Esophagus muscularis mucosa (tissue), 4 donors: ENCODE results near the gene RPL28. TPM values are rescaled to one million over a fixed set of nuclear protein-coding genes. Genes with fewer than 3 reads are reported as not detected.

Experiments used
- DNase-seq: peaks from one replicate; pipeline ENCODE4 v3.0.0-alpha.2; 2017; ENCODE audit errors: extremely low spot score
- H3K27ac ChIP-seq, 4 donors: fragments of 200-600 bp; sonication (generic); replicated peaks in 1 of 4; 1 replicate in 3 of 4; 2 replicates in 1 of 4; pipeline ENCODE4 v1.5.1; 2016 to 2019; ENCODE audit warnings: mild to moderate bottlenecking in 1 of 4
- H3K27me3 ChIP-seq, 4 donors: fragments of 200-600 bp; sonication (generic); one replicate each; pipeline versions ENCODE4 v1.5.1 to v1.6.0; 2016 to 2019
- H3K36me3 ChIP-seq, 4 donors: fragments of 200-600 bp; sonication (generic); one replicate each; pipeline ENCODE4 v1.5.1; 2016 to 2019
- H3K4me1 ChIP-seq, 4 donors: fragments of 200-600 bp; sonication (generic); one replicate each; pipeline ENCODE4 v1.5.1; 2016 to 2019
- H3K4me3 ChIP-seq, 4 donors: fragments of 200-600 bp; sonication (generic); 1 replicate in 2 of 4; 2 replicates in 2 of 4; pipeline ENCODE4 v1.5.1; 2016 to 2019; ENCODE audit warnings: mild to moderate bottlenecking in 4 of 4, moderate library complexity in 1 of 4
- H3K9me3 ChIP-seq, 4 donors: fragments of 200-600 bp; sonication (generic); 1 replicate in 3 of 4; 2 replicates in 1 of 4; pipeline ENCODE4 v1.5.1; 2016 to 2019
- CTCF ChIP-seq, 3 experiments: fragments of 200-600 bp in 2 of 3; fragments of 450-650 bp in 1 of 3; sonication (generic) in 2 of 3; IDR thresholded peaks; one replicate each; pipeline ENCODE4 v1.5.1; 2017 to 2019; ENCODE audit warnings: antibody characterized with exemption in 3 of 3, mild to moderate bottlenecking in 2 of 3, moderate library complexity in 1 of 3
- EP300 ChIP-seq: sonication (generic); formaldehyde crosslinking; IDR thresholded peaks from one replicate; pipeline ENCODE4 v1.6.1; 2017; ENCODE audit warnings: antibody characterized with exemption
- POLR2A ChIP-seq: fragments of 450-650 bp; IDR thresholded peaks from one replicate; pipeline ENCODE4 v1.6.1; 2017; ENCODE audit warnings: antibody characterized with exemption, moderate library complexity, mild to moderate bottlenecking, low read depth
- POLR2AphosphoS5 ChIP-seq, 2 donors: sonication (generic); formaldehyde crosslinking; IDR thresholded peaks; one replicate each; pipeline ENCODE4 v1.6.1; 2017; ENCODE audit warnings: antibody characterized with exemption in 2 of 2
- WGBS: methylation state at CpG from one replicate; pipeline ENCODE4 v1.1.5; 2018; 5-methylcytosine and 5-hydroxymethylcytosine counted together
- intact Hi-C: fragments of 100-400 bp; cut with DNase I; formaldehyde crosslinking; loops from one replicate; pipeline ENCODE4 v1.15.1; 2023
- total RNA-seq, 4 donors: library from RNA; depleted of rRNA; stranded (reverse); fragments of >200 nt; gene quantifications; one replicate each; pipeline versions ENCODE4 v1.1.0 to v1.2.1, GENCODE V29; 2016

Gene RPL28
- total RNA-seq, 4 donors from 2014 or later, result 263 to 419 (median 369) TPM

GRCh38 chr19:55379174-55379573 is 6.6 kb upstream of the RPL28 start:
- Histone ChIP-seq H3K4me1 (peaks cover 7 to 24% (median 21%) of the 10 kb centered on the region in 4 donors), H3K27ac (no peak overlapping the region), H3K27me3 (peaks cover 0 to 40% (median 27%) of the 10 kb centered on the region in 4 donors), H3K36me3 (no peaks in the 10 kb centered on the region), H3K4me3 (no peak overlapping the region), H3K9me3 (no peaks in the 10 kb centered on the region)
- 79% methylated on average over 6 of the region's 11 CpGs for WGBS
- TF ChIP-seq POLR2AphosphoS5 (IDR thresholded peaks at IDR 0.05), result no peak
- no peak for TF ChIP-seq POLR2A
- no peak for TF ChIP-seq EP300
- no peak for TF ChIP-seq CTCF (IDR thresholded peaks at IDR 0.05)
- intact Hi-C loops, result no loop called here
- DNase-seq, result no peak

GRCh38 chr19:55382013-55382412 is 3.7 kb upstream of the RPL28 start:
- no peak for DNase-seq
- Histone ChIP-seq H3K27me3 (peaks cover 0 to 11% (median 6%) of the 10 kb centered on the region in 4 donors), H3K4me1 (peaks cover 22 to 39% (median 35%) of the 10 kb centered on the region in 4 donors), H3K36me3 (peaks cover 0 to 6% (median 3%) of the 10 kb centered on the region in 4 donors), H3K27ac (no peak overlapping the region), H3K9me3 (no peaks in the 10 kb centered on the region), H3K4me3 (no peak overlapping the region)
- intact Hi-C loops, result loop anchor here (5.0 kb wide), 2 partner anchors 40 to 80 kb away; no protein-coding TSS in a partner anchor
- no peak for TF ChIP-seq POLR2AphosphoS5 (IDR thresholded peaks at IDR 0.05)
- no peak for TF ChIP-seq EP300
- no peak for TF ChIP-seq CTCF (IDR thresholded peaks at IDR 0.05)
- no peak for TF ChIP-seq POLR2A
- WGBS, result 96% methylated on average over 5 of the region's 5 CpGs

GRCh38 chr19:55382522-55383054 is 3.1 kb upstream of the RPL28 start:
- 100% methylated on average over 3 of the region's 3 CpGs for WGBS
- no peak overlapping the region for H3K27ac ChIP-seq
- H3K9me3 ChIP-seq, result no peaks in the 10 kb centered on the region
- TF ChIP-seq POLR2A (no peak), EP300 (no peak), POLR2AphosphoS5 (IDR thresholded peaks at IDR 0.05) (no peak), CTCF (IDR thresholded peaks at IDR 0.05) (no peak)
- peaks cover 28 to 40% (median 37%) of the 10 kb centered on the region in 4 donors for H3K4me1 ChIP-seq
- H3K36me3 ChIP-seq, result peaks cover under 1 to 12% (median 9%) of the 10 kb centered on the region in 4 donors
- H3K27me3 ChIP-seq, result peaks cover 0 to 7% (median 2%) of the 10 kb centered on the region in 4 donors
- DNase-seq, result no peak
- H3K4me3 ChIP-seq, result no peak overlapping the region
- intact Hi-C loops, result loop anchor here (5.0 kb wide), 2 partner anchors 40 to 80 kb away; no protein-coding TSS in a partner anchor

GRCh38 chr19:55383279-55384130 is 2.2 kb upstream of the RPL28 start:
- Histone ChIP-seq H3K4me3 (peak overlapping the region; percentile 71 to 87 (median 77)), H3K27me3 (no peaks in the 10 kb centered on the region), H3K27ac (peak overlapping the region; percentile 88 to 94 (median 90)), H3K9me3 (no peaks in the 10 kb centered on the region), H3K36me3 (peaks cover 8 to 21% (median 18%) of the 10 kb centered on the region in 4 donors), H3K4me1 (peaks cover 37 to 45% (median 41%) of the 10 kb centered on the region in 4 donors)
- 12% methylated on average over 31 of the region's 88 CpGs for WGBS
- intact Hi-C loops, result loop anchor here (5.0 kb wide), 2 partner anchors 41 to 81 kb away; no protein-coding TSS in a partner anchor
- DNase-seq, result no peak
- TF ChIP-seq EP300 (no peak), CTCF (IDR thresholded peaks at IDR 0.05) (peak; percentile 13 to 50 (median 38)), POLR2AphosphoS5 (IDR thresholded peaks at IDR 0.05) (peak; percentile 16 to 50)
